NOMO-1 (cell line): ENCODE measurements around the gene TEDC1.

Experiments
- DNase-seq, 2 experiments: peaks; one replicate each; lab custom pipeline; 2025; ENCODE audit not compliant: unreplicated experiment in 2 of 2; lab: John Stamatoyannopoulos, UW

Gene TEDC1

GRCh38 chr14:105456736-105457617 lies 34.1 kb upstream of the TEDC1 start:
- DNase-seq: no peak

- no peak for DNase-seq
Observed at GRCh38 chr14:105458010-105458409, 33.0 kb upstream of the TEDC1 start.

- DNase-seq: no peak
Observed at GRCh38 chr14:105458571-105458970, 32.5 kb upstream of the TEDC1 start.

GRCh38 chr14:105460116-105460515 lies 30.9 kb upstream of the TEDC1 start:
- DNase-seq: no peak

GRCh38 chr14:105460616-105461015 lies 30.4 kb upstream of the TEDC1 start:
- no peak for DNase-seq

- DNase-seq: no peak
Observed at GRCh38 chr14:105461903-105462302, 29.1 kb upstream of the TEDC1 start.

GRCh38 chr14:105464501-105464900 lies 26.5 kb upstream of the TEDC1 start:
- no peak for DNase-seq

- no peak for DNase-seq
Observed at GRCh38 chr14:105465209-105466031, 25.6 kb upstream of the TEDC1 start.

- DNase-seq: no peak
Observed at GRCh38 chr14:105466531-105467248, 24.4 kb upstream of the TEDC1 start.

- no peak for DNase-seq
Observed at GRCh38 chr14:105467249-105467941, 23.7 kb upstream of the TEDC1 start.

GRCh38 chr14:105467942-105468471 lies 23.0 kb upstream of the TEDC1 start:
- no peak for DNase-seq

- no peak for DNase-seq
Observed at GRCh38 chr14:105468621-105469241, 22.3 kb upstream of the TEDC1 start.

GRCh38 chr14:105469456-105470349 lies 21.3 kb upstream of the TEDC1 start:
- DNase-seq: no peak

GRCh38 chr14:105470350-105471296 lies 20.4 kb upstream of the TEDC1 start:
- no peak for DNase-seq

- no peak for DNase-seq
Observed at GRCh38 chr14:105471297-105471821, 19.7 kb upstream of the TEDC1 start.

- DNase-seq: no peak
Observed at GRCh38 chr14:105471823-105472485, 19.1 kb upstream of the TEDC1 start.

- DNase-seq: no peak
Observed at GRCh38 chr14:105472486-105472991, 18.5 kb upstream of the TEDC1 start.
